ENCODE data around the gene CDH11. TPM values are rescaled to one million over a fixed set of nuclear protein-coding genes. Genes with fewer than 3 reads are reported as not detected.

CDH11 gene
- total and polyA plus RNA-seq, 4 donors, result 0.72 to 5.3 (median 1.9) TPM

- 62% methylated on average over 1 of the region's 1 CpG for WGBS
- Histone ChIP-seq H3K4me1 (ENCODE audit: control insufficient read depth in 4 of 4, insufficient read depth in 4 of 4, low read length in 3 of 4) (no peaks in the 10 kb centered on the region), H3K27me3 (ENCODE audit: control insufficient read depth in 4 of 4, insufficient read depth in 4 of 4, low read length in 3 of 4) (peaks cover 0 to 3% (median 0%) of the 10 kb centered on the region in 4 donors), H3K4me3 (ENCODE audit: low read depth in 1 of 3, low read length in 3 of 3) (no peak overlapping the region), H3K9ac (ENCODE audit: low read depth in 1 of 2, low read length in 2 of 2) (no peak overlapping the region), H3K9me3 (ENCODE audit: control insufficient read depth in 4 of 4, low read length in 3 of 4) (no peaks in the 10 kb centered on the region), H3K36me3 (ENCODE audit: control insufficient read depth in 4 of 4, insufficient read depth in 3 of 4, low read depth in 1 of 4, low read length in 3 of 4) (no peaks in the 10 kb centered on the region), H3K27ac (ENCODE audit: low read depth in 1 of 2, low read length in 2 of 2) (no peak overlapping the region)
- DNase-seq (ENCODE audit: low spot score), result no peak
- TF ChIP-seq HNF4A (conservative IDR thresholded peaks at IDR 0.05), result no peak
- TF ChIP-seq ATF3 (IDR thresholded peaks at IDR 0.05), result no peak
- no peak for TF ChIP-seq GABPA (IDR thresholded peaks at IDR 0.05 in 1 of 2, conservative IDR thresholded peaks at IDR 0.05 in 1 of 2)
Measured at GRCh38 chr16:65005696-65006095, 116.2 kb downstream of the CDH11 start.

GRCh38 chr16:65004570-65004969 lies 117.3 kb downstream of the CDH11 start:
- no peak overlapping the region for H3K27ac ChIP-seq (ENCODE audit: low read depth in 1 of 2, low read length in 2 of 2)
- 90% methylated on average over 16 of the region's 16 CpGs for WGBS
- no peaks in the 10 kb centered on the region for H3K27me3 ChIP-seq (ENCODE audit: control insufficient read depth in 4 of 4, insufficient read depth in 4 of 4, low read length in 3 of 4)
- H3K9me3 ChIP-seq (ENCODE audit: control insufficient read depth in 4 of 4, low read length in 3 of 4), result no peaks in the 10 kb centered on the region
- no peak for DNase-seq (ENCODE audit: low spot score)
- no peak overlapping the region for H3K4me3 ChIP-seq (ENCODE audit: low read depth in 1 of 3, low read length in 3 of 3)
- no peaks in the 10 kb centered on the region for H3K36me3 ChIP-seq (ENCODE audit: control insufficient read depth in 4 of 4, insufficient read depth in 3 of 4, low read depth in 1 of 4, low read length in 3 of 4)
- no peaks in the 10 kb centered on the region for H3K4me1 ChIP-seq (ENCODE audit: control insufficient read depth in 4 of 4, insufficient read depth in 4 of 4, low read length in 3 of 4)
- TF ChIP-seq GABPA (IDR thresholded peaks at IDR 0.05 in 1 of 2, conservative IDR thresholded peaks at IDR 0.05 in 1 of 2), result no peak
- no peak for TF ChIP-seq SP1 (IDR thresholded peaks at IDR 0.05)
- TF ChIP-seq RAD21 (IDR thresholded peaks at IDR 0.05), result no peak
- TF ChIP-seq YY1 (IDR thresholded peaks at IDR 0.05), result no peak
- TF ChIP-seq CTCF (IDR thresholded peaks at IDR 0.05; ENCODE audit: low read depth, low read length, missing input control), result no peak
- no peak for TF ChIP-seq TAF1 (conservative IDR thresholded peaks at IDR 0.05)
- no peak for TF ChIP-seq FOXA2 (IDR thresholded peaks at IDR 0.05)
- TF ChIP-seq HNF4A (conservative IDR thresholded peaks at IDR 0.05), result no peak
- TF ChIP-seq ATF3 (IDR thresholded peaks at IDR 0.05), result no peak
- TF ChIP-seq NR2F2 (IDR thresholded peaks at IDR 0.05), result no peak
- TF ChIP-seq REST (IDR thresholded peaks at IDR 0.05), result no peak
- TF ChIP-seq MAX (IDR thresholded peaks at IDR 0.05), result no peak
- TF ChIP-seq HNF4G (IDR thresholded peaks at IDR 0.05), result no peak
- no peak overlapping the region for H3K9ac ChIP-seq (ENCODE audit: low read depth in 1 of 2, low read length in 2 of 2)

All from liver (tissue), 9 donors.